Mesendoderm (in vitro differentiated cells): ENCODE results near the gene UBE2H.

ENCODE experiments used
- DNase-seq: peaks from one replicate; pipeline ENCODE4 v3.0.0; 2013
- H2AK5ac ChIP-seq: 2 replicates; pipeline ENCODE4 v1.6.1; 2013; ENCODE audit warnings: low read length, inconsistent platforms
- H2BK120ac ChIP-seq: 2 replicates; pipeline ENCODE4 v1.6.1; 2013; ENCODE audit warnings: low read depth, mild to moderate bottlenecking, low read length, moderate library complexity, mixed read lengths
- H2BK15ac ChIP-seq: replicated peaks from 2 replicates; pipeline ENCODE4 v1.6.1; 2013; ENCODE audit warnings: low read depth, mild to moderate bottlenecking, moderate library complexity
- H2BK5ac ChIP-seq: 2 replicates; pipeline ENCODE4 v1.6.1; 2013; ENCODE audit warnings: low read length, inconsistent platforms
- H3K18ac ChIP-seq: 2 replicates; pipeline ENCODE4 v1.6.1; 2013; ENCODE audit warnings: mild to moderate bottlenecking, low read length, mixed read lengths
- H3K23ac ChIP-seq: one replicate; pipeline ENCODE4 v1.6.1; 2013; ENCODE audit warnings: low read length
- H3K27ac ChIP-seq: 2 replicates; pipeline ENCODE4 v1.5.1; 2013; ENCODE audit warnings: low read depth, mild to moderate bottlenecking, inconsistent platforms, low read length, moderate library complexity
- H3K27me3 ChIP-seq: 2 replicates; pipeline ENCODE4 v1.6.1; 2013; ENCODE audit warnings: low read length, control low read depth, mild to moderate bottlenecking, inconsistent platforms; ENCODE audit not compliant: insufficient read depth, poor library complexity
- H3K36me3 ChIP-seq: 2 replicates; pipeline ENCODE4 v1.6.1; 2013; ENCODE audit warnings: low read length, inconsistent platforms; ENCODE audit not compliant: control insufficient read depth, insufficient read depth
- H3K4ac ChIP-seq: one replicate; pipeline ENCODE4 v1.6.1; 2013; ENCODE audit warnings: low read depth, mild to moderate bottlenecking, low read length, moderate library complexity
- H3K4me1 ChIP-seq: 2 replicates; pipeline ENCODE4 v1.6.1; 2013; ENCODE audit warnings: low read depth, low read length, inconsistent platforms; ENCODE audit not compliant: control insufficient read depth
- H3K4me2 ChIP-seq: 2 replicates; pipeline ENCODE4 v1.6.1; 2013; ENCODE audit warnings: low read length
- H3K4me3 ChIP-seq: 2 replicates; pipeline ENCODE4 v1.5.1; 2013; ENCODE audit warnings: mild to moderate bottlenecking, low read length
- H3K56ac ChIP-seq: one replicate; pipeline ENCODE4 v1.6.1; 2013; ENCODE audit warnings: low read length
- H3K79me1 ChIP-seq: 2 replicates; pipeline ENCODE4 v1.6.1; 2013; ENCODE audit warnings: low read length, inconsistent platforms
- H3K79me2 ChIP-seq: 2 replicates; pipeline ENCODE4 v1.6.1; 2013; ENCODE audit warnings: mild to moderate bottlenecking, low read length; ENCODE audit not compliant: control insufficient read depth, insufficient read depth
- H3K9ac ChIP-seq: 2 replicates; pipeline ENCODE4 v1.6.1; 2013; ENCODE audit warnings: low read length, inconsistent platforms
- H4K5ac ChIP-seq: one replicate; pipeline ENCODE4 v1.6.1; 2013; ENCODE audit warnings: low read length
- H4K8ac ChIP-seq: one replicate; pipeline ENCODE4 v1.6.1; 2013; ENCODE audit warnings: low read depth, mild to moderate bottlenecking, control low read depth, low read length, moderate library complexity
- WGBS: extraction: QIAGEN DNeasy Blood & Tissue Kit; methylation state at CpG from one replicate; pipeline ENCODE4 v1.1.7; 2013; ENCODE audit warnings: low lambda C conversion rate, missing lambda C conversion rate; ENCODE audit not compliant: insufficient coverage; ENCODE audit errors: extremely low coverage; 5-methylcytosine and 5-hydroxymethylcytosine counted together

Gene UBE2H

GRCh38 chr7:129857313-129857712 is 95.4 kb downstream of the UBE2H start:
- Histone ChIP-seq H3K4me2 (no peak overlapping the region), H2AK5ac (no peak overlapping the region)
- WGBS, result no CpG with 5 or more reads among the region's 1 CpG

GRCh38 chr7:129855935-129856717 is 96.6 kb downstream of the UBE2H start:
- H4K8ac ChIP-seq, result no peak overlapping the region
- whole genome bisulfite sequencing, result no CpG with 5 or more reads among the region's 5 CpGs
- no peaks in the 10 kb centered on the region for H3K4me1 ChIP-seq
- H3K23ac ChIP-seq, result no peak overlapping the region
- H3K36me3 ChIP-seq, result no peaks in the 10 kb centered on the region
- H3K4me2 ChIP-seq, result no peak overlapping the region
- H3K9ac ChIP-seq, result no peak overlapping the region
- H3K79me2 ChIP-seq, result no peaks in the 10 kb centered on the region
- H3K56ac ChIP-seq, result no peak overlapping the region
- no peak overlapping the region for H3K4me3 ChIP-seq
- DNase-seq, result no peak
- no peak overlapping the region for H2BK120ac ChIP-seq
- H3K27me3 ChIP-seq, result no peaks in the 10 kb centered on the region
- no peak overlapping the region for H3K4ac ChIP-seq
- no peaks in the 10 kb centered on the region for H3K79me1 ChIP-seq
- no peak overlapping the region for H3K18ac ChIP-seq
- H3K27ac ChIP-seq, result no peak overlapping the region
- H2BK5ac ChIP-seq, result no peak overlapping the region
- H4K5ac ChIP-seq, result no peak overlapping the region
- H2BK15ac ChIP-seq, result no peak overlapping the region
- H2AK5ac ChIP-seq, result no peak overlapping the region

More at GRCh38 chr7:129857313-129857712, 95.4 kb downstream of the UBE2H start:
- Histone ChIP-seq H3K27me3 (no peaks in the 10 kb centered on the region), H3K79me1 (no peaks in the 10 kb centered on the region), H3K27ac (no peak overlapping the region), H4K8ac (no peak overlapping the region), H2BK15ac (no peak overlapping the region), H3K56ac (no peak overlapping the region), H3K36me3 (no peaks in the 10 kb centered on the region), H3K23ac (no peak overlapping the region), H3K18ac (no peak overlapping the region), H3K9ac (no peak overlapping the region), H3K4ac (no peak overlapping the region), H3K4me3 (no peak overlapping the region), H3K79me2 (no peaks in the 10 kb centered on the region), H3K4me1 (no peaks in the 10 kb centered on the region), H2BK5ac (no peak overlapping the region), H2BK120ac (no peak overlapping the region), H4K5ac (no peak overlapping the region)
- no peak for DNase-seq

- no peak overlapping the region for H3K27ac ChIP-seq
- no peak overlapping the region for H2BK120ac ChIP-seq
- no peak overlapping the region for H2BK5ac ChIP-seq
- no peak overlapping the region for H3K4me3 ChIP-seq
- H3K4me1 ChIP-seq, result no peaks in the 10 kb centered on the region
- H2AK5ac ChIP-seq, result no peak overlapping the region
- H3K9ac ChIP-seq, result no peak overlapping the region
- H3K56ac ChIP-seq, result no peak overlapping the region
- no peak overlapping the region for H4K8ac ChIP-seq
- H3K36me3 ChIP-seq, result no peaks in the 10 kb centered on the region
- no peaks in the 10 kb centered on the region for H3K27me3 ChIP-seq
- H4K5ac ChIP-seq, result no peak overlapping the region
- H3K79me2 ChIP-seq, result no peaks in the 10 kb centered on the region
- H3K4me2 ChIP-seq, result no peak overlapping the region
- H3K79me1 ChIP-seq, result no peaks in the 10 kb centered on the region
- DNase-seq, result no peak
- H2BK15ac ChIP-seq, result no peak overlapping the region
- H3K23ac ChIP-seq, result no peak overlapping the region
- H3K4ac ChIP-seq, result no peak overlapping the region
- WGBS, result no CpG with 5 or more reads among the region's 6 CpGs
- no peak overlapping the region for H3K18ac ChIP-seq
These were observed 97.5 kb downstream of the UBE2H start for GRCh38 chr7:129855234-129855673.

- no peak overlapping the region for H2BK5ac ChIP-seq
- H3K79me1 ChIP-seq, result no peaks in the 10 kb centered on the region
- no CpG with 5 or more reads among the region's 1 CpG for WGBS
- H2BK15ac ChIP-seq, result no peak overlapping the region
- no peak overlapping the region for H2AK5ac ChIP-seq
- H3K4me1 ChIP-seq, result no peaks in the 10 kb centered on the region
- H3K9ac ChIP-seq, result no peak overlapping the region
- no peak overlapping the region for H2BK120ac ChIP-seq
- H3K4ac ChIP-seq, result no peak overlapping the region
- H3K36me3 ChIP-seq, result no peaks in the 10 kb centered on the region
- H3K23ac ChIP-seq, result no peak overlapping the region
- H3K4me2 ChIP-seq, result no peak overlapping the region
- H4K8ac ChIP-seq, result no peak overlapping the region
- no peak overlapping the region for H4K5ac ChIP-seq
- H3K4me3 ChIP-seq, result no peak overlapping the region
- no peak overlapping the region for H3K27ac ChIP-seq
- no peaks in the 10 kb centered on the region for H3K27me3 ChIP-seq
- H3K18ac ChIP-seq, result no peak overlapping the region
- H3K56ac ChIP-seq, result no peak overlapping the region
- no peaks in the 10 kb centered on the region for H3K79me2 ChIP-seq
- no peak for DNase-seq
These were observed 98.4 kb downstream of the UBE2H start for GRCh38 chr7:129854401-129854800.

- Histone ChIP-seq H2BK5ac (no peak overlapping the region), H3K4me2 (no peak overlapping the region), H3K9ac (no peak overlapping the region), H2BK15ac (no peak overlapping the region), H3K23ac (no peak overlapping the region), H3K4ac (no peak overlapping the region), H3K79me2 (no peaks in the 10 kb centered on the region), H3K56ac (no peak overlapping the region), H3K27me3 (no peaks in the 10 kb centered on the region), H4K5ac (no peak overlapping the region), H3K18ac (no peak overlapping the region), H3K79me1 (no peaks in the 10 kb centered on the region), H2AK5ac (no peak overlapping the region), H3K4me3 (no peak overlapping the region), H3K4me1 (no peaks in the 10 kb centered on the region), H3K27ac (no peak overlapping the region), H4K8ac (no peak overlapping the region), H2BK120ac (no peak overlapping the region), H3K36me3 (no peaks in the 10 kb centered on the region)
- WGBS, result no CpG with 5 or more reads among the region's 6 CpGs
- DNase-seq, result no peak
These were observed 99.0 kb downstream of the UBE2H start for GRCh38 chr7:129853661-129854268.
